ENCODE data around the gene FCRL1. TPM values are rescaled to one million over a fixed set of nuclear protein-coding genes. Genes with fewer than 3 reads are reported as not detected.

The FCRL1 gene
- total RNA-seq, 4 donors from 2014 or later: not detected

GRCh38 chr1:157766792-157767191 is 53.1 kb downstream of the FCRL1 start:
- no peak for DNase-seq (ENCODE audit: low spot score in 2 of 2)
- TF ChIP-seq CTCF (IDR thresholded peaks at IDR 0.05): no peak
- TF ChIP-seq POLR2A (IDR thresholded peaks at IDR 0.05): no peak
- intact Hi-C loops (cut with DNase I; ENCODE audit: low total_unique reads): no loop called here

GRCh38 chr1:157758018-157758417 is 61.9 kb downstream of the FCRL1 start:
- TF ChIP-seq CTCF (IDR thresholded peaks at IDR 0.05) (no peak), POLR2A (IDR thresholded peaks at IDR 0.05) (no peak)
- 82 to 89% methylated on average over 4 of the region's 4 CpGs for WGBS, 2 donors
- DNase-seq (ENCODE audit: low spot score in 2 of 2): no peak

More at GRCh38 chr1:157766792-157767191, 53.1 kb downstream of the FCRL1 start:
- no peak overlapping the region for H3K4me3 ChIP-seq (ENCODE audit: low read depth, poor library complexity, severe bottlenecking)

GRCh38 chr1:157753611-157754010 is 66.3 kb downstream of the FCRL1 start:
- WGBS, 2 donors: 78 to 85% methylated on average over 1 of the region's 1 CpG
- TF ChIP-seq CTCF (IDR thresholded peaks at IDR 0.05) (no peak), POLR2A (IDR thresholded peaks at IDR 0.05) (no peak)
- no peak overlapping the region for H3K4me3 ChIP-seq (ENCODE audit: low read depth, poor library complexity, severe bottlenecking)
- DNase-seq (ENCODE audit: low spot score in 2 of 2): no peak
- intact Hi-C loops (cut with DNase I; ENCODE audit: low total_unique reads): no loop called here

More at GRCh38 chr1:157758018-157758417, 61.9 kb downstream of the FCRL1 start:
- intact Hi-C loops (cut with DNase I; ENCODE audit: low total_unique reads): no loop called here
- no peak overlapping the region for H3K4me3 ChIP-seq (ENCODE audit: low read depth, poor library complexity, severe bottlenecking)

- no peak for TF ChIP-seq POLR2A (IDR thresholded peaks at IDR 0.05)
- TF ChIP-seq CTCF (IDR thresholded peaks at IDR 0.05): no peak
- intact Hi-C loops (cut with DNase I; ENCODE audit: low total_unique reads): no loop called here
- 43 to 46% methylated on average over 3 of the region's 3 CpGs for WGBS, 2 donors
- DNase-seq (ENCODE audit: low spot score in 2 of 2): no peak
- no peak overlapping the region for H3K4me3 ChIP-seq (ENCODE audit: low read depth, poor library complexity, severe bottlenecking)
Measured at GRCh38 chr1:157751283-157751682, 68.6 kb downstream of the FCRL1 start.

GRCh38 chr1:157748262-157748817 is 71.6 kb downstream of the FCRL1 start:
- DNase-seq (ENCODE audit: low spot score in 2 of 2): no peak
- WGBS, 2 donors: 90 to 95% methylated on average over 3 of the region's 3 CpGs
- TF ChIP-seq POLR2A (IDR thresholded peaks at IDR 0.05) (no peak), CTCF (IDR thresholded peaks at IDR 0.05) (no peak)
- intact Hi-C loops (cut with DNase I; ENCODE audit: low total_unique reads): no loop called here
- H3K4me3 ChIP-seq (ENCODE audit: low read depth, poor library complexity, severe bottlenecking): no peak overlapping the region

Other genes starting within 250 kb of the FCRL1 start
- gene FCRL4, start 222.0 kb downstream of the FCRL1 start, total RNA-seq: not detected
- not detected for gene FCRL3, start 119.4 kb downstream of the FCRL1 start, total RNA-seq
- gene FCRL2, start 43.0 kb downstream of the FCRL1 start, total RNA-seq: not detected
- gene CD5L, start 21.7 kb upstream of the FCRL1 start, total RNA-seq: under 1 TPM in 2 of 4 donors, not detected in 2; 0.10 to 0.17 TPM
- 10 to 100 TPM in 3 of 4 donors, 1 to 10 TPM in 1; 8.8 to 19.6 (median 14.5) TPM for gene KIRREL1, start 173.5 kb upstream of the FCRL1 start, total RNA-seq

Measured in lower leg skin (tissue), 4 donors.